GM21367 (cell line): ENCODE results near the gene NDUFB2.
"Not testable (repeated sequence)": the region's sequence is repeated elsewhere in the genome, so short reads cannot be mapped to it uniquely, and the experiment has no call there.

Experiments used
- ATAC-seq: cut with Tn5 transposase; IDR thresholded peaks from one replicate; pipeline ENCODE4 v1.9.1; 2021; ENCODE audit not compliant: unreplicated experiment

NDUFB2 gene

DNA sequence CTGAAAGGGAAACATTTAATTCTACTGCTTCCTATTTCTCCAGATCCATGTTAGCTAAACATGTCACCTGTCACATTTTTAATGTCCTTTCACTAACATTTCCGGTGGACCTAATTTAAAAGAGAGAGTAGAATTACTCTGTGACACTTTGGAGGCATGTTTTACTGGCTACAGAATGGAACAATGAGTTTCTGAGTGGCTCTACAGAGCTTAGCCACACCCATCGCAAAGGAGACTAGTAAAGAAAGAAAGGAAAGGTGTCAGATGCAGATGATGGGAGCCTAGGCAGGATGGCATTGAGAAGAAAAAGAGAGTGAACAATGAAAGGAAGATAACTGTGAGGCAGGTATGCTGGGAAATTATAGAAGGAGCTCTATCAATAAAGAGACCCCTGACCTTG, 35.9 kb downstream of the NDUFB2 start:
- no peak for ATAC-seq

DNA sequence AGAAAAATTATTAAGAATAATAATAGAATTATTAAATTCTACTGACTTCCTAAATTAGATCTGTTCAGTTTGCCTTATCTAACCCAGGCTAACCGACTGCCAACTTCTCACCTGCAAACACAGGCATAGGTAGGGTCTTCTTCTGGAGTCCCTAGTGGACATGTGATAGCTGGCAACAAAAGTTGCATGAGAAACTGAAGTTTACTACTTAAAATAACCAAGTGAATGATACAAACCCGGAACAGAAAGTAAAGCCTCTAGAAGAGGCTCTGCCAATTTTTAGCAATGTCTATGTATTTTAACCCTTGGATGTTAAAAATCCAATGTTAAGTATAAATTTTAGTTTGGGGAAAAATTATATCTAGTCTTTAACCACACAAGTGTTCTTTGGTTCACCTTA, 37.6 kb downstream of the NDUFB2 start:
- no peak for ATAC-seq

DNA sequence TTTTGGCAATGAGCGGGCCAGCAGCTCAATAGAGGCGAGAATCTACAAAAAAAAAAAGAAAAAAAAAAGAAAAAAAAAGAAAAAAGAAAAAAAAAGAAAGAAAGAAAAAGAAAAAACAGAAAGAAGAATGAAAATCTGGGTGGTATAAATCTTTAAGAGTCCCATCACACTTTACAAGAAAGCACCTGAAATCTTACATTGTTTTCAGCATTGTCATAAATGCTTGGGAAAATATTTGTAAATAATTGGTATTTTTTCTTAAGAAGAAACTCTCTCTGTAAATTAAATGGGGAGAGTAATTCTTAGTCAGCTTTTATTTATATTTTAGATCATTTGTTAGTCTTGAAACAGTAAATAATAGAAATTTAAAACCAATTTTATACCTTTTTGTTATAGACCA, 38.2 kb downstream of the NDUFB2 start:
- ATAC-seq, result no peak

GRCh38 chr7:140738280-140738679, 41.8 kb downstream of the NDUFB2 start:
- ATAC-seq, result no peak

DNA sequence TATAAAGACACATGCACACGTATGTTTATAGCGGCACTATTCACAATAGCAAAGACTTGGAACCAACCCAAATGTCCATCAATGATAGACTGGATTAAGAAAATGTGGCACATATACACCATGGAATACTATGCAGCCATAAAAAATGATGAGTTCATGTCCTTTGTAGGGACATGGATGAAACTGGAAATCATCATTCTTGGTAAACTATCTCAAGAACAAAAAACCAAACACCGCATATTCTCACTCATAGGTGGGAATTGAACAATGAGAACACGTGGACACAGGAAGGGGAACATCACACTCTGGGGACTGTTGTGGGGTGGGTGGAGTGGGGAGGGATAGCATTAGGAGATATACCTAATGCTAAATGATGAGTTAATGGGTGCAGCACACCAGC, 46.7 kb downstream of the NDUFB2 start:
- ATAC-seq, result not testable (repeated sequence)

GRCh38 chr7:140744005-140744404, 47.5 kb downstream of the NDUFB2 start:
- no peak for ATAC-seq

DNA sequence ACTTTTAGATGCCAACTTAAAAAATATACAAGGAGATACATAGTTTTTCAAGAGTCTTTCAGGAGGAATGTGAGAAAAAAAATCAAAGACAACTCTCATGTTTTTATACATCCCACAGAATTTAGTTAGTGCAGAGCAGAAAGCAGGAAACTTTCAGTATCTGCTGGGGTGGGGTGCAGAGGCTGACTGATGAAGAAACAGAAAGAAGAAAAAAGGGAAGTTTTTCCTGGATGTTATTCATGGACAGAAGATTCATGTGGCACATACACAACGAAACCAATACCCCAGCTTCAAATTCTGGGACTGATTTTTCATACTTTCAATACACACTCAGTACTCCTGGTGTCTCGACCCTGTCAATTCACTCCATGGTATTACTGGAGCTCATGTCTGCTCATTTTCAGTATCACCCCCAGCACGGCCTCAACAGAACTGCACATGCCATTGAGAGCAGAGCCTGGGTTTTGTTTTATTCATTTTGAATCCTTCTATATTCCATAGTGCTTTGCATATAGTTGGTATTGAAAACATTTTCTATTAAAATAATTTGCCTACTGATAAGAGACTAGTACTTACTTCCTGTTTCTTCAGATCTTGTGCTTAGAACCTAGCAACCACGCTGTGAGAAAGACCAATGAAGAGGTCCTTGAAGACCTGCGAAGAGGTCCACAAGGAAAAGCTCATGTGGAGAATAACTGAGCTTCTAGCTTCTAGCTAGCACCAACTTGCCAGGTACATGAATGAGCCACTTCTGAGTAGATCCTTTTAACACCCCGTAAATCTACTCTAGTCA, 49.0 kb downstream of the NDUFB2 start:
- ATAC-seq, result no peak

DNA sequence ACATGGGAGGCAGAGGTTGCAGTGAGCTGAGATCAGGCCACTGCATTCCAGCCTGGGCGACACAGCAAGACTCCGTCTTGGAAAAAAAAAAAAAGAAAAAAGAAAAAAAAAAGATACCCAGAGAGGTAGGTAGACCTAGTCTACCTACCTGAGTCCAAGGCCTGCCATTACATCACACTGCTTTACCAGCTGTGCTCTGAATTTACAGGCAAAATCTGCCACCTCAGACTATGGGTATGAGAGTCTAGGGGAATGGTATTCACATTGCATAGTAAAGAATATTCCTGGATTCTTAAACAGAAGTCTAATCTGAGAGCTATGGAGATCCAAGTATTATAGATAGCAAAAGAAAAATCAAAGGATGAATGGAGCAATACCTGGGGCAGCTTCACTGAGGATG, 50.2 kb downstream of the NDUFB2 start:
- ATAC-seq, result no peak

GRCh38 chr7:140752533-140752932, 56.0 kb downstream of the NDUFB2 start:
- ATAC-seq, result no peak

GRCh38 chr7:140754506-140754905, 58.0 kb downstream of the NDUFB2 start:
- ATAC-seq, result no peak
